ENCODE data around the gene CDH22. TPM values are rescaled to one million over a fixed set of nuclear protein-coding genes. Genes with fewer than 3 reads are reported as not detected.

CDH22 gene
- total and polyA plus RNA-seq, 5 donors from 2014 or later = not detected

DNA sequence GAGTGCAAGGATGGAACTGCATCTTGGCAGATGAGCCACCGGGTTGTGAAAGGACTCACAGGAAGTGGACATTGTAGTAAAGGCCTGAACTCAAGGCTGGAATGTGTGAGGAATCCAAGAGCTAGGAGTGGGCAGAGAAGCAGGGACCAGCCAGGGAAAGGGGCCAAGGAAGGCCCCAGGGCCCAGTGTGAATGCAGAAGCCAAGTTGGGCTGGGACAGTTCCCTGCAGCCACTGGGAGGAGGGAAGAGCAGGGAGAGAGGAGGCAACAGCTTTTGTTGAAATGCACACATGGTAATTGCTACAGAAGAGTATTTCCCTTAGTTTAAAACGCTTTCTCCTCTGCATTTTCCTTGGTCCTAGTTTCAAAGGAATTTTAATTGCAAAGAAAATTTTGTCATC lies 34.6 kb downstream of the CDH22 start:
- DNase-seq (no peak), ATAC-seq (ENCODE audit: low read depth in 2 of 2) (no peak)
- no peaks in the 10 kb centered on the region for H3K4me1 ChIP-seq (ENCODE audit: control insufficient read depth, insufficient read depth, low read length, poor library complexity, severe bottlenecking)
- no peak overlapping the region for H3K4me3 ChIP-seq (ENCODE audit: low read depth, low read length)
- H3K9me3 ChIP-seq (ENCODE audit: control insufficient read depth in 2 of 2, low read length in 2 of 2) = peaks cover 5 to 10% of the 10 kb centered on the region in 2 experiments
- Mint-ChIP-seq H3K27ac (no peak overlapping the region), H3K4me3 (no peak overlapping the region), H3K27me3 (peaks cover 46% of the 10 kb centered on the region), H3K4me1 (no peaks in the 10 kb centered on the region), H3K36me3 (no peaks in the 10 kb centered on the region), H3K9me3 (peaks cover 0 to 13% (median 0%) of the 10 kb centered on the region in 7 donors)
- peaks cover 12% of the 10 kb centered on the region for H3K27me3 ChIP-seq (ENCODE audit: control insufficient read depth, insufficient read depth, low read length)
- no peaks in the 10 kb centered on the region for H3K36me3 ChIP-seq (ENCODE audit: control insufficient read depth, insufficient read depth, low read length)
- H3K27ac ChIP-seq (ENCODE audit: insufficient read depth, low read length, poor library complexity, severe bottlenecking) = no peak overlapping the region

DNA sequence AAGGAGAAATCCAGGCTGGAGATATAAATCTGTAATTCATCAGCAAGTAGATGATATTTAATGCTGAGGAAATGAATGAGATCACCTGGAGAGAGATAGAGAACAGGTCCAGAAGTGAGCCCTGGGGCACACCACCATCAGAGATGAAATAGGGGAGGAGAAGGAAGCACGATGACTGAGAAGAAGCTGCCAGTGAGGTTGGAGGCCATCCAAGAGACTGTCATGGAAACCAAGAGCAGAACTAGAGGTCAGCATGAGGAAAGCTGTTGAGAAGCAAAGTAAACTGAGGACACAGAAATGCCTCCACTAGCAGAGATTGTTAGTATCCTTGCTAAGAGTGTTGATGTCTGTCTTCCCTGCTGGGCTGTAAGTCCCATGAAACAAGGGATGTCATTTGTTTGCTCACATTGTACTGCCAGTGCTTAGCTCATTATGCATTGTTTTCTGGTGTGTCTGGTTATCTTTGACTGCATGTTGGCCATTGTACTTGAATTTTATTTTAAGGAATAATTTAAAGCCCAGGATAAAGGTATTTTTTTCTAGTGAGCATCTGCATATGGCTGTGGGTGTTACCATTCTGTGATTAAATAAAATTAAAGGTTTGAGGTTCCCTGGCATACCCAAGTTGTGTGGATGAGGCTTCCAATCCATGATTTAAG lies 35.8 kb downstream of the CDH22 start:
- H3K4me3 ChIP-seq (ENCODE audit: low read depth, low read length) = no peak overlapping the region
- H3K4me3 Mint-ChIP-seq = no peak overlapping the region
- no peaks in the 10 kb centered on the region for H3K36me3 Mint-ChIP-seq
- H3K36me3 ChIP-seq (ENCODE audit: control insufficient read depth, insufficient read depth, low read length) = no peaks in the 10 kb centered on the region
- ATAC-seq (ENCODE audit: low read depth in 2 of 2) = no peak
- H3K9me3 ChIP-seq (ENCODE audit: control insufficient read depth in 2 of 2, low read length in 2 of 2) = peaks cover 5 to 10% of the 10 kb centered on the region in 2 experiments
- no peak overlapping the region for H3K27ac ChIP-seq (ENCODE audit: insufficient read depth, low read length, poor library complexity, severe bottlenecking)
- peaks cover 48% of the 10 kb centered on the region for H3K27me3 Mint-ChIP-seq
- H3K4me1 Mint-ChIP-seq = no peaks in the 10 kb centered on the region
- peaks cover 14% of the 10 kb centered on the region for H3K27me3 ChIP-seq (ENCODE audit: control insufficient read depth, insufficient read depth, low read length)
- no peak overlapping the region for H3K27ac Mint-ChIP-seq
- no peak for DNase-seq
- peaks cover 0 to 13% (median 0%) of the 10 kb centered on the region in 7 donors for H3K9me3 Mint-ChIP-seq
- no peaks in the 10 kb centered on the region for H3K4me1 ChIP-seq (ENCODE audit: control insufficient read depth, insufficient read depth, low read length, poor library complexity, severe bottlenecking)

- peaks cover 0 to 13% (median 0%) of the 10 kb centered on the region in 7 donors for H3K9me3 Mint-ChIP-seq
- H3K4me3 Mint-ChIP-seq = no peak overlapping the region
- peaks cover 11% of the 10 kb centered on the region for H3K27me3 ChIP-seq (ENCODE audit: control insufficient read depth, insufficient read depth, low read length)
- no peak overlapping the region for H3K4me3 ChIP-seq (ENCODE audit: low read depth, low read length)
- H3K27me3 Mint-ChIP-seq = peaks cover 38% of the 10 kb centered on the region
- H3K36me3 ChIP-seq (ENCODE audit: control insufficient read depth, insufficient read depth, low read length) = no peaks in the 10 kb centered on the region
- no peaks in the 10 kb centered on the region for H3K36me3 Mint-ChIP-seq
- peaks cover 5 to 10% of the 10 kb centered on the region in 2 experiments for H3K9me3 ChIP-seq (ENCODE audit: control insufficient read depth in 2 of 2, low read length in 2 of 2)
- DNase-seq = no peak
- H3K4me1 Mint-ChIP-seq = no peaks in the 10 kb centered on the region
- H3K27ac Mint-ChIP-seq = no peak overlapping the region
- H3K27ac ChIP-seq (ENCODE audit: insufficient read depth, low read length, poor library complexity, severe bottlenecking) = no peak overlapping the region
- no peak for ATAC-seq (ENCODE audit: low read depth in 2 of 2)
- no peaks in the 10 kb centered on the region for H3K4me1 ChIP-seq (ENCODE audit: control insufficient read depth, insufficient read depth, low read length, poor library complexity, severe bottlenecking)
These were observed 37.1 kb downstream of the CDH22 start for GRCh38 chr20:46270977-46271744.

- Mint-ChIP-seq H3K4me3 (no peak overlapping the region), H3K36me3 (no peaks in the 10 kb centered on the region), H3K9me3 (peaks cover 0 to 13% (median 0%) of the 10 kb centered on the region in 7 donors), H3K27ac (no peak overlapping the region), H3K4me1 (no peaks in the 10 kb centered on the region), H3K27me3 (peaks cover 35% of the 10 kb centered on the region)
- DNase-seq = no peak
- H3K36me3 ChIP-seq (ENCODE audit: control insufficient read depth, insufficient read depth, low read length) = no peaks in the 10 kb centered on the region
- no peak overlapping the region for H3K4me3 ChIP-seq (ENCODE audit: low read depth, low read length)
- no peak for ATAC-seq (ENCODE audit: low read depth in 2 of 2)
- peaks cover 10% of the 10 kb centered on the region for H3K27me3 ChIP-seq (ENCODE audit: control insufficient read depth, insufficient read depth, low read length)
- no peaks in the 10 kb centered on the region for H3K4me1 ChIP-seq (ENCODE audit: control insufficient read depth, insufficient read depth, low read length, poor library complexity, severe bottlenecking)
- H3K27ac ChIP-seq (ENCODE audit: insufficient read depth, low read length, poor library complexity, severe bottlenecking) = no peak overlapping the region
- H3K9me3 ChIP-seq (ENCODE audit: control insufficient read depth in 2 of 2, low read length in 2 of 2) = peaks cover 5 to 10% of the 10 kb centered on the region in 2 experiments
These were observed 38.9 kb downstream of the CDH22 start for GRCh38 chr20:46269372-46269771.

DNA sequence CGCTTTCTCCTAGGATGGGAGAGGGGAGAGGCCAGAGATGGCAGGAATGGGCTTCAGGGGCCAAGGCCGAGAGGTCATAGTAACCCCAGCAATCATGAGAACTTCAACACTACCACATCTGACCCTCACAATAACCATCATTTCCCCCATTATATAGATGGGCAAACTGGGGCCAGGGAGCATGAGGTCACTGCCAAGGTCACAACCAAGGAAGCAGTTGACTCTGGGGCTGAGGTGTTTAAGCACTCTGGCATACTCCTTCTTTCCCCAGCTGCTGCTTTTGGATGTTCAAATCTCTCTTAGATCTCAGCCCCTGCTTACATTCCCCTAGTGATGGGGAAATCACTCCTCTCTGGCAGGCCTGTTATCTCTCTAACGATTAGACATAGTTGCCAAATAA lies 39.6 kb downstream of the CDH22 start:
- H3K27ac ChIP-seq (ENCODE audit: insufficient read depth, low read length, poor library complexity, severe bottlenecking) = no peak overlapping the region
- peaks cover 10% of the 10 kb centered on the region for H3K27me3 ChIP-seq (ENCODE audit: control insufficient read depth, insufficient read depth, low read length)
- H3K4me3 Mint-ChIP-seq = no peak overlapping the region
- no peak overlapping the region for H3K4me3 ChIP-seq (ENCODE audit: low read depth, low read length)
- H3K4me1 ChIP-seq (ENCODE audit: control insufficient read depth, insufficient read depth, low read length, poor library complexity, severe bottlenecking) = no peaks in the 10 kb centered on the region
- H3K9me3 ChIP-seq (ENCODE audit: control insufficient read depth in 2 of 2, low read length in 2 of 2) = peaks cover 5 to 10% of the 10 kb centered on the region in 2 experiments
- H3K36me3 ChIP-seq (ENCODE audit: control insufficient read depth, insufficient read depth, low read length) = no peaks in the 10 kb centered on the region
- peaks cover 0 to 13% (median 0%) of the 10 kb centered on the region in 7 donors for H3K9me3 Mint-ChIP-seq
- no peaks in the 10 kb centered on the region for H3K36me3 Mint-ChIP-seq
- H3K4me1 Mint-ChIP-seq = no peaks in the 10 kb centered on the region
- H3K27ac Mint-ChIP-seq = no peak overlapping the region
- no peak for ATAC-seq (ENCODE audit: low read depth in 2 of 2)
- peaks cover 33% of the 10 kb centered on the region for H3K27me3 Mint-ChIP-seq
- no peak for DNase-seq

DNA sequence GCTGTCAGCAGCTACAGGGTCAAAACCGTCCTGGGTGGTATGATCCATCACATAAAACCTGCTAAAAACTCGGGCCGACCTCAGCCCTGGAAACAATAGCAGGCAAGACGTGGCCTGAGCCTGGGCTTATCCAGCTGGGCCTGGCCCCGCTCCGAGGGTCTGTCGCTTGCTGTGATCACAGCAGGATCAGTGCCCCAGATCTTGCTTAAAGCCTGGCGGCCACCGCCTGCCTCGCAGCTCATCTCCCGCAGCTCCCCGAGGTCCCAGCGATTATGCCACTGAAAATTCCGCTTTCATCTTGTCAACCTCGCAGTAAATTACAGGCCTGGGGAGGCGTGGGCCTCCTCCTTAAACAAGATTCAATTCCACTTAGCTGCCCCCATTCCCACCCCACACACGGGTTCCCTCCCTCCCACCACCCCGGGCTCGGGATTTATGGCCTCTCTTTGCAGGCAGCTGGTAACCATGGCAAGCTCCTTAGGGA lies 40.1 kb downstream of the CDH22 start:
- Histone ChIP-seq H3K27ac (ENCODE audit: insufficient read depth, low read length, poor library complexity, severe bottlenecking) (no peak overlapping the region), H3K9me3 (ENCODE audit: control insufficient read depth in 2 of 2, low read length in 2 of 2) (peaks cover 1 to 10% of the 10 kb centered on the region in 2 experiments), H3K4me1 (ENCODE audit: control insufficient read depth, insufficient read depth, low read length, poor library complexity, severe bottlenecking) (no peaks in the 10 kb centered on the region), H3K36me3 (ENCODE audit: control insufficient read depth, insufficient read depth, low read length) (no peaks in the 10 kb centered on the region), H3K27me3 (ENCODE audit: control insufficient read depth, insufficient read depth, low read length) (peaks cover 10% of the 10 kb centered on the region), H3K4me3 (ENCODE audit: low read depth, low read length) (no peak overlapping the region)
- no peaks in the 10 kb centered on the region for H3K36me3 Mint-ChIP-seq
- no peak overlapping the region for H3K4me3 Mint-ChIP-seq
- no peaks in the 10 kb centered on the region for H3K4me1 Mint-ChIP-seq
- DNase-seq (no peak), ATAC-seq (ENCODE audit: low read depth in 2 of 2) (no peak)
- H3K9me3 Mint-ChIP-seq = peaks cover 0 to 8% (median 0%) of the 10 kb centered on the region in 7 donors
- no peak overlapping the region for H3K27ac Mint-ChIP-seq
- H3K27me3 Mint-ChIP-seq = peaks cover 33% of the 10 kb centered on the region

DNA sequence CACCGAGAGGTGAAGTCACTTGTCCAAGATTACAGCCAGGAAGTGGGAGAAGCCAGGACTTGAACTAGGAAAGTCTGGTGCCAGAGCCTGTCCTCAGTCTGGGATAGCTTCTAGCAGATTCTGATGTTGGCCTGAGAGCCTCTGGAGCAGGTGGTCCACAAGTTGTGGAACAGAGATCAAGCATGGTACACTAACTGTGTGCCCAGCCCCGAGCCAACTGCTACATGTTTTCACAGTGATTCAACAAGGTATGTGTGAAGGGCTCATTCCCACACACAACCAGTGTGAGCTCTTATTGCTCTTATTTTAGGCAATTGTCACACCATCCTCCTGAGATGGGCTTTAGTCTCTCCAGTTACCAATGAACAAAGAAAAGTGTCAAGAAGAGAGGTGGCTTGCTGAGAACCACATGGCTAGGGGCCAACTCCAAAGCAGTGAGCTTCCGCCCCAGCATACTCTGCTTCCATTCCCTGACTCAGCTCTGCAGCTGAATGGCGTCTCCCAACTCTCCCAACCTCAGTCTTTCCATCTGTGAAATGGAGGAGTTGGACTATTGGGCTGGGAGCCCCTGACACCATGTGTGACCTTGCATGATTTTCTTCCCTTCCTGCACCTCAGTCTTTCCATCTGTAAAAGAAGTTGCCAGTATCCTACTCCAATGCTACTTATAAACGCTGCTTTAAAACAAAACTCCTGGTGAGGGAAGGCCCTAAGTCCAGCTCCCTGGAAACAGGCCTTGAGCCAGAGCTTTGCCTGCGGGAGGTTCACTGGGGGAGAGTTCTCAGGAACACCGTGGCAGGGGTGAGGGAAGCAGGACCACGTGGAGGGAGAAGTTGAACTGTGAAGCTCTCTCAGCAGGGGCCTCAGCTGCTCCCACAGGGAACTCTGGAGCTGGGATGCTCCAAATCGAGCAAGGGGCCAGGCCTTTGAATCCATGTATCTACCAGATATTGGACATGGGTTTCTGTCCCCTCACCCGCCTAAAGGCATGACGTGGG lies 40.9 kb downstream of the CDH22 start:
- H3K4me3 ChIP-seq (ENCODE audit: low read depth, low read length) = no peak overlapping the region
- peaks cover 0 to 3% of the 10 kb centered on the region in 2 experiments for H3K9me3 ChIP-seq (ENCODE audit: control insufficient read depth in 2 of 2, low read length in 2 of 2)
- Mint-ChIP-seq H3K27me3 (peaks cover 33% of the 10 kb centered on the region), H3K9me3 (peaks cover 0 to 6% (median 0%) of the 10 kb centered on the region in 7 donors), H3K4me3 (no peak overlapping the region), H3K4me1 (no peaks in the 10 kb centered on the region), H3K27ac (no peak overlapping the region), H3K36me3 (no peaks in the 10 kb centered on the region)
- no peaks in the 10 kb centered on the region for H3K4me1 ChIP-seq (ENCODE audit: control insufficient read depth, insufficient read depth, low read length, poor library complexity, severe bottlenecking)
- ATAC-seq (ENCODE audit: low read depth in 2 of 2) = no peak
- peaks cover 10% of the 10 kb centered on the region for H3K27me3 ChIP-seq (ENCODE audit: control insufficient read depth, insufficient read depth, low read length)
- DNase-seq = no peak
- no peaks in the 10 kb centered on the region for H3K36me3 ChIP-seq (ENCODE audit: control insufficient read depth, insufficient read depth, low read length)
- H3K27ac ChIP-seq (ENCODE audit: insufficient read depth, low read length, poor library complexity, severe bottlenecking) = no peak overlapping the region
